GM18909 (cell line): ENCODE measurements around the gene DNAJB7.
"Not testable (repeated sequence)": the region's sequence is repeated elsewhere in the genome, so short reads cannot be mapped to it uniquely, and the experiment has no call there.

Experiments used
- ATAC-seq: cut with Tn5 transposase; IDR thresholded peaks from one replicate; pipeline ENCODE4 v1.9.1; 2021; ENCODE audit warnings: mild to moderate bottlenecking; ENCODE audit not compliant: unreplicated experiment, poor library complexity

Gene DNAJB7

GRCh38 chr22:40853333-40853732 is 8.6 kb downstream of the DNAJB7 start:
- no peak for ATAC-seq

DNA sequence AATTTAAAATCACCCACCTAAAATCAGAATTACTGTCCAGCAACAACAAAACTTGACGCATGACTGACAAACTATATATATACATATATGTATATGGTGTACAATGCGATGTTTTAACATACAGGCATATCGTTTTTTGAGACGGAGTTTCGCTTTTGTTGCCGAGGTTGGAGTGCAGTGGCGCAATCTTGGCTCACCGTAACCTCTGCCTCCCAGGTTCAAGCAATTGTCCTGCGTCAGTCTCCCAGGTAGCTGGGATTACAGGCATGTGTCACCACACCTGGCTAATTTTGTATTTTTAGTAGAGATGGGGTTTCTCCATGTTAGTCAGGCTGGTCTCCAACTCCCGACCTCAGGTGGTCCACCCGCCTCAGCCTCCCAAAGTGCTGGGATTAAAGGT is 16.1 kb downstream of the DNAJB7 start:
- ATAC-seq: not testable (repeated sequence)

DNA sequence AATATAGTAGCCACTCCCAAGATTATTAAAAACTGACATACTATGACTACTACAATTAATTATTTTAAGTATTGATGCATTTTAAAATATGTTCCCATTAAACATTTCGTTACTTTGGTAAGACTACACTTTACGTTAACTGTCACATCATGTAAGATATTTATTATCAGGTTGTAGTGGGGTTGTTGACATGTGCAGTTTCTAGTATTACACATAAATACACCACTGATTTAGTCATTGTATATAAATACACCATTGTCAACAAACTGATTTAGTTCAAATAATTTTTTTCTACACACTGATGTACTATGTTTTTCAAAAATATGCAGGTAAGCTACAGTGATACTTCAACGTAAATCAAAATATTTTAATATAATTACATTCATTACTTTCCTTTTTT is 17.0 kb downstream of the DNAJB7 start:
- ATAC-seq: no peak

DNA sequence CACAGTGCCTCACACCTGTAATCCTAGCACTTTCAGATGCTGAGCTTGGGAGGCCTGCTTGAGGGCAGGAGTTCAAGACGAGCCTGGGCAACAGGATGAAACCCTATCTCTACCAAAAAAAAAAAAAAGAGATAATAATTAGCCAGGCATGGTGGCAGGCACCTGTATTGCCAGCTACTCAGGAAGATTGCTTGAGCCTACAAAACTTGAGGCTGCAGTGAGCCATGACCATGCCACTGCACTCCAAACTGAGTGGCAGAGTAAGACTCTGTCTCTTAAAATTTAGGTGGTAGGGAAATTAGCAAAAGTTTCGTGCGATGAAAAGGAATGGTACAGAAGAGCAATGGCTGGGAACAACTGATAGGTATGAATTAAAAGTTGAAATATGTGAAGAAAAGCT is 23.4 kb downstream of the DNAJB7 start:
- ATAC-seq: no peak

DNA sequence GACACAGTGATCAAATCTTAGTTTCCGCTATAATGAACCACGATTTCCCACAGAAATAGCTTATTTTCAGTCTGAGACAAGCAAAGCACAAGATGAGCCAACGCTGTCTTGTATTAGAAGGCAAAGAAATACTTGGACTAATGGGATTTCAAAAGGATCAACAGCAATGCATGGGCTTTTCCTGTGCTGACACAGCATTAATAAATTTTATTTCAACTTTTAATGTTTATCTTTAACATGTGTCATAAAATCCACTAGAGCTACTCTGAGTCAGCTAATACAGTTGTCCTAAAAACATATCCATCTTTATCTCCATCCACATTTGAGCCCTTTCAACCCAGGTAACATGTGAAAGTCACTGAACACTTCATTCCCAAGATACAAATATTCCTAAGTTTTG is 27.3 kb downstream of the DNAJB7 start:
- no peak for ATAC-seq

GRCh38 chr22:40829131-40829530 is 32.8 kb downstream of the DNAJB7 start:
- no peak for ATAC-seq

DNA sequence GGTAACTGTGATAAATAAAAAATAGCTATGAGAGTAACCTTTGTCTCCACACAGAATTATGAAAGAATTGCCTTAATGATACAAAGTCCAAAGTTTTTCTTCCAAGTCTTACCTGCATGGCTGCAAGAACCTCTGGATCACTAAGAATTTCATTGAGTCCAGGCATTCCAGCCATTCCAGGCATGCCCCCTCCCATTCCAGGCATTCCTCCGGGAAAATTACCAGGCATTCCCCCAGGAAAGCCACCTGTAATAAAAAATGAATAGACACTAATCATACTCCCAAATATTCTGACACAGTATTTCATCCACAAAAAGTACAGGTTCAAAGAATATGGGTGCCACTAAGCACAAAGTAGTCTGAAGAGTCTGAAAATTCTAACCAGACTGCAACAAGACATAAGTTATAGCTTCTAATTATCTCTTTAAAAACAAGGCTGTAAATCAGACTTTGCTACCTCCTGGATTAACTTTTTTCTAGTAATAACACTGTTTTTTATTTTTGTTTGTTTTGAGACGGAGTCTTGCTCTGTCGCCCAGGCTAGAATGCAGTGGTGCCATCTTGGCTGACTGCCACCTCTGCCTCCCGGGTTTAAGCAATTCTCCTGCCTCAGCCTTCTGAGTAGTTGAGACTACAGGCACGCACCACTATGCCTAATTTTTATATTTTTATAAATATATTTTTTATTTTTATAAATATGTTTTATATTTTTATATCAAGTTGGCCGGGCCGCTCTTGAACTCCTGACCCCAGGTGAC is 34.8 kb downstream of the DNAJB7 start:
- ATAC-seq: no peak

DNA sequence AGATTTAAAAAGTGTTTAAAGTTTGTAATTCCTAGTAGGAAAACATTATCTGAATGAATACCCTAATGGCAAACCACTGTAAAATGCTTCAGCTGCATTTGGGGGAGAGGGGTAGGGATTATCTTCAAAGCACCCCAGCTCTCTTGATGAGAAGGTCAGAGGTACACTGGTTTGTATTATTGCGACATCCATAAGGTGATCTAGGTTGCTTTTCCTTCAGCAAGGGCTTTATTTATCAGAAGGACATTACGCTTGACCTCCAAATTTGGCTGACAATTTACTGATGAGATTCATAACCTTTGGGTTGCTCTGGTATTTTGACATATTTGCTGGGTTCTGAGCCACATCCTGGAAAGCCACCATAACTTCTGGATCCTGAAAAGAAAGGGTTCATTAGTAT is 35.6 kb downstream of the DNAJB7 start:
- ATAC-seq: not testable (repeated sequence)

GRCh38 chr22:40823426-40823825 is 38.5 kb downstream of the DNAJB7 start:
- ATAC-seq: no peak

GRCh38 chr22:40819599-40820140 is 42.2 kb downstream of the DNAJB7 start:
- ATAC-seq: no peak

GRCh38 chr22:40818747-40819598 is 42.9 kb downstream of the DNAJB7 start, which contains the start of gene SLC25A17:
TSS of gene SLC25A17 (minus strand) at chr22:40819346. CDS start at chr22:40819248, 98 bp downstream.
- peak; percentile 69 for ATAC-seq

GRCh38 chr22:40818192-40818746 is 43.6 kb downstream of the DNAJB7 start:
- peak; percentile 7 for ATAC-seq

DNA sequence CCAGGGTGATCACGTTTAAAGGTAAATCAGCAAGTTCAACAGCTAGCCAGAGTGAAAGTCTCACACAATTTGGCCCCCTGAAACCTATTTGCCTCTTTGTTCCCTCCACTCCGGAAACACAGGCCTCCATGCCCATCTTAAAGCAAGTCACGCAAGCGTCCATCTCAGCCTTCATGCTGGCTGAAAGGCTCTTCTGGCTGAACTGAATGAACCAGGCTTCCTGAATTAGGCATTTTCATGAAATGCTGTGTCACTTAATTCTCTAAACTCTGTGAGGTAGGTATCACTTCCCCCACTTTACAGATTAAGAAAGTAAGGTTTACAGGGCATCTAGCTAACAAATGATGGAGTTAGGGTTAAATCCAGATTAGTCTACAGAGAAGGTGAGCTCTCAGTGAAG is 44.2 kb downstream of the DNAJB7 start:
- ATAC-seq: no peak

DNA sequence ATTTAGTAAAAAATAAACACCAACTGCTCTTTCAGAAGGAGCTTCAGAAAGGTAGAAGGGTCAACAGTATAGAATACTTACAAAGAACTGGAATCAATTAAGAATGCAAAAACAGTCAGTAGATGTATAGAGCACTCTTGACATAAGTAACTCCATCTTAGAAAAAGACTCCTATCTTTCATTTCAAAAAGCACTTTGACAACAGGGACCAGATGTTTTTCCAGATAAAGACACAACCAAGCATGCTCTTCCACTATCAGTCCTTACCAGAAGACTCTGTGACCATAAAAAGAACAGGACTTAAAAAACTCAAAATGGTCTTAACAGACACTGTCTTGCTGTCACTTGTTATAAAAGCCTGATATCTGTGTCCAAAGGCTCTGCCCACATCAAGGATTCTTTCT is 48.0 kb downstream of the DNAJB7 start:
- no peak for ATAC-seq
